HG03103 (cell line): ENCODE measurements around the gene DYNC2LI1.

Source experiments
- ATAC-seq: cut with Tn5 transposase; IDR thresholded peaks from one replicate; pipeline ENCODE4 v1.9.1; 2021; ENCODE audit warnings: low read depth; ENCODE audit not compliant: unreplicated experiment

DYNC2LI1 gene

GRCh38 chr2:43762286-43762685 is 11.6 kb upstream of the DYNC2LI1 start:
- no peak for ATAC-seq

- no peak for ATAC-seq
Measured at GRCh38 chr2:43763091-43763490, 10.7 kb upstream of the DYNC2LI1 start.

GRCh38 chr2:43764086-43764705 is 9.6 kb upstream of the DYNC2LI1 start:
- ATAC-seq = no peak

- ATAC-seq = no peak
Measured at GRCh38 chr2:43766006-43766405, 7.8 kb upstream of the DYNC2LI1 start.

- no peak for ATAC-seq
Measured at GRCh38 chr2:43774617-43775016, 778 bp downstream of the DYNC2LI1 start.

GRCh38 chr2:43776324-43776723 is 2.5 kb downstream of the DYNC2LI1 start:
- ATAC-seq = no peak

GRCh38 chr2:43777306-43777926 is 3.6 kb downstream of the DYNC2LI1 start:
- no peak for ATAC-seq

- no peak for ATAC-seq
Measured at GRCh38 chr2:43778233-43778632, 4.4 kb downstream of the DYNC2LI1 start.

GRCh38 chr2:43787895-43788294 is 14.1 kb downstream of the DYNC2LI1 start:
- no peak for ATAC-seq

- no peak for ATAC-seq
Measured at GRCh38 chr2:43788646-43789045, 14.8 kb downstream of the DYNC2LI1 start.

- no peak for ATAC-seq
Measured at GRCh38 chr2:43790147-43790546, 16.3 kb downstream of the DYNC2LI1 start.

GRCh38 chr2:43791035-43791765 is 17.4 kb downstream of the DYNC2LI1 start:
- ATAC-seq = no peak

GRCh38 chr2:43792653-43793052 is 18.8 kb downstream of the DYNC2LI1 start:
- no peak for ATAC-seq

GRCh38 chr2:43794956-43795355 is 21.1 kb downstream of the DYNC2LI1 start:
- ATAC-seq = no peak

- no peak for ATAC-seq
Measured at GRCh38 chr2:43796206-43796605, 22.4 kb downstream of the DYNC2LI1 start.

GRCh38 chr2:43798300-43798699 is 24.5 kb downstream of the DYNC2LI1 start:
- no peak for ATAC-seq

GRCh38 chr2:43800894-43801293 is 27.1 kb downstream of the DYNC2LI1 start:
- ATAC-seq = no peak

GRCh38 chr2:43802135-43802534 is 28.3 kb downstream of the DYNC2LI1 start:
- ATAC-seq = no peak

- no peak for ATAC-seq
Measured at GRCh38 chr2:43803113-43803512, 29.3 kb downstream of the DYNC2LI1 start.

- no peak for ATAC-seq
Measured at GRCh38 chr2:43806719-43807031, 32.8 kb downstream of the DYNC2LI1 start.

GRCh38 chr2:43810452-43810851 is 36.6 kb downstream of the DYNC2LI1 start:
- ATAC-seq = no peak

GRCh38 chr2:43810888-43811287 is 37.0 kb downstream of the DYNC2LI1 start:
- no peak for ATAC-seq
